HCT116 (cell line): ENCODE measurements around the gene SNX2. TPM values are rescaled to one million over a fixed set of nuclear protein-coding genes. Genes with fewer than 3 reads are reported as not detected.

Source experiments
- ATAC-seq: fragments of 200-7000 bp; cut with Tn5 transposase; 2 replicates; pipeline ENCODE4 v1.9.1; 2020; ENCODE audit warnings: mild to moderate bottlenecking, moderate library complexity
- BruUV-seq: library from RNA; stranded (reverse); fragments of 400-500 nt; replicated peaks from 2 replicates; lab custom pipeline; 2021; lab: Mats Ljungman, UMichigan
- CTCF ChIA-PET: fragments of 300-600 bp; sonication (Branson Sonifier 250); formaldehyde crosslinking; loops from one replicate; lab custom pipeline; 2021; ENCODE audit warnings: antibody characterized with exemption; lab: Charles Lee
- POLR2A ChIA-PET: fragments of 300-600, 350-600 bp; sonication (Branson Sonifier 250); formaldehyde crosslinking; loops from one replicate; lab custom pipeline; 2021; ENCODE audit warnings: antibody characterized with exemption; lab: Charles Lee
- RAD21 ChIA-PET, 2 experiments: fragments of 300-600 bp; sonication (Branson Sonifier 250); formaldehyde crosslinking; loops; one replicate each; lab custom pipeline; 2023; ENCODE audit warnings: low total read pairs in 2 of 2; ENCODE audit not compliant: uncharacterized antibody in 2 of 2, unreplicated experiment in 2 of 2, low non-redundant PET in 1 of 2; lab: Charles Lee
- DNase-seq: peaks from one replicate; pipeline ENCODE4 v3.0.0-alpha.2; 2010; ENCODE audit warnings: low read depth, low spot score
- H2AFZ ChIP-seq: fragments of 200-600 bp; shearing (Covaris generic), sonication (generic); 2 replicates; pipeline ENCODE4 v1.6.1; 2017; ENCODE audit warnings: low read depth, mixed run types, mixed read lengths, antibody characterized with exemption, low read length; ENCODE audit not compliant: poor library complexity, severe bottlenecking
- H3K27ac ChIP-seq: 2 replicates; pipeline ENCODE4 v1.5.1; 2012; ENCODE audit warnings: low read depth, low read length
- H3K27me3 ChIP-seq: fragments of 200-600 bp; sonication (generic); 2 replicates; pipeline ENCODE4 v1.6.1; 2016; ENCODE audit warnings: mixed run types, low read length, mixed read lengths; ENCODE audit not compliant: insufficient read depth
- H3K36me3 ChIP-seq, 2 experiments: fragments of 200-500 bp in 1 of 2; fragments of 200-600 bp in 1 of 2; sonication (Bioruptor generic) in 1 of 2; sonication (generic) in 1 of 2; 2 replicates each; pipeline versions ENCODE4 v1.5.1 to v1.6.1; 2014 to 2016; ENCODE audit warnings: low read length in 2 of 2, inconsistent platforms in 1 of 2, mixed read lengths in 1 of 2, mixed run types in 1 of 2; ENCODE audit not compliant: insufficient read depth in 2 of 2, control insufficient read depth in 1 of 2
- H3K4me1 ChIP-seq, 2 experiments: fragments of 200-600 bp in 1 of 2; sonication (generic) in 1 of 2; 2 replicates each; pipeline versions ENCODE4 v1.5.1 to v1.6.1; 2012 to 2017; ENCODE audit warnings: low read length in 2 of 2, inconsistent platforms in 1 of 2, mild to moderate bottlenecking in 1 of 2, mixed read lengths in 1 of 2, mixed run types in 1 of 2, moderate library complexity in 1 of 2; ENCODE audit not compliant: insufficient read depth in 2 of 2, control insufficient read depth in 1 of 2
- H3K4me2 ChIP-seq: fragments of 200-600 bp; sonication (generic); 2 replicates; pipeline ENCODE4 v1.6.1; 2017; ENCODE audit warnings: mixed run types, low read length, mixed read lengths
- H3K4me3 ChIP-seq, 2 experiments: fragments of 200-600 bp in 1 of 2; sonication (generic) in 1 of 2; replicated peaks in 1 of 2; 2 replicates each; pipeline ENCODE4 v1.5.1; 2011 to 2016; ENCODE audit warnings: low read length in 2 of 2, control low read depth in 1 of 2, low read depth in 1 of 2, mild to moderate bottlenecking in 1 of 2, mixed read lengths in 1 of 2, mixed run types in 1 of 2
- H3K79me2 ChIP-seq: fragments of 200-600 bp; sonication (generic); 2 replicates; pipeline ENCODE4 v1.6.1; 2017; ENCODE audit warnings: mild to moderate bottlenecking, mixed run types, low read length, moderate library complexity, mixed read lengths; ENCODE audit not compliant: insufficient read depth
- H3K9ac ChIP-seq: fragments of 200-600 bp; sonication (generic); 2 replicates; pipeline ENCODE4 v1.6.1; 2016; ENCODE audit warnings: low read length, mixed read lengths
- H3K9me2 ChIP-seq: fragments of 200-600 bp; sonication (generic), shearing (Covaris generic); 2 replicates; pipeline ENCODE4 v1.6.1; 2017; ENCODE audit warnings: mixed run types, mild to moderate bottlenecking, moderate library complexity; ENCODE audit not compliant: insufficient read depth
- H3K9me3 ChIP-seq, 2 experiments: fragments of 200-500 bp in 1 of 2; fragments of 200-600 bp in 1 of 2; sonication (Bioruptor generic) in 1 of 2; sonication (generic) in 1 of 2; 2 replicates each; pipeline ENCODE4 v1.6.1; 2014 to 2017; ENCODE audit warnings: low read length in 2 of 2, mixed read lengths in 2 of 2, inconsistent platforms in 1 of 2, low read depth in 1 of 2, mild to moderate bottlenecking in 1 of 2, mixed run types in 1 of 2, moderate library complexity in 1 of 2; ENCODE audit not compliant: control insufficient read depth in 1 of 2, insufficient read depth in 1 of 2
- H4K20me1 ChIP-seq: fragments of 200-600 bp; sonication (generic), shearing (Covaris generic); 2 replicates; pipeline ENCODE4 v1.6.1; 2017; ENCODE audit warnings: mixed run types, mild to moderate bottlenecking, moderate library complexity; ENCODE audit not compliant: insufficient read depth
- CBX3 ChIP-seq: IDR thresholded peaks from 2 replicates; pipeline ENCODE4 v1.6.1; 2012; ENCODE audit warnings: low read depth
- FOSL1 ChIP-seq: IDR thresholded peaks from 2 replicates; pipeline ENCODE4 v1.6.1; 2012; ENCODE audit warnings: low read depth
- JUND ChIP-seq: IDR thresholded peaks from 2 replicates; pipeline ENCODE4 v1.6.1; 2012
- MAX ChIP-seq: IDR thresholded peaks from 2 replicates; pipeline ENCODE4 v1.6.1; 2012
- REST ChIP-seq: IDR thresholded peaks from 2 replicates; pipeline ENCODE4 v1.6.1; 2012; ENCODE audit warnings: low read depth
- TCF7L2 ChIP-seq: IDR thresholded peaks from 2 replicates; pipeline ENCODE4 v1.7.0; 2011; ENCODE audit warnings: borderline replicate concordance, inconsistent platforms; ENCODE audit not compliant: insufficient read depth, insufficient read length; ENCODE audit errors: extremely low read depth
- intact Hi-C: fragments of 100-400 bp; cut with micrococcal nuclease; formaldehyde crosslinking; loops from 2 replicates; pipeline ENCODE4 v1.10.0; 2022
- total RNA-seq: library from RNA; stranded (reverse); gene quantifications from one replicate; pipeline ENCODE4 v1.2.1, GENCODE V29; 2021; ENCODE audit not compliant: unreplicated experiment

Gene SNX2
- total RNA-seq, 1 experiment from 2014 or later: 57.7 TPM

- no peaks in the 10 kb centered on the region for H4K20me1 ChIP-seq
- H3K4me2 ChIP-seq: peak overlapping the region; percentile 78
- H3K9ac ChIP-seq: peak overlapping the region; percentile 72
- CTCF ChIA-PET: no interaction called here
- peak; percentile 0; the same call in 1 of the 2 replicates for ATAC-seq
- intact Hi-C loops: no loop called here
- peaks cover 7 to 39% of the 10 kb centered on the region in 2 experiments for H3K4me1 ChIP-seq
- no peaks in the 10 kb centered on the region for H3K27me3 ChIP-seq
- H3K4me3 ChIP-seq: peak overlapping the region; percentile 76 to 80
- BruUV-seq: no TSS peak
- no peaks in the 10 kb centered on the region for H3K36me3 ChIP-seq
- no peaks in the 10 kb centered on the region for H3K9me3 ChIP-seq
- no peak for TF ChIP-seq REST
- TF ChIP-seq JUND: no peak
- TF ChIP-seq TCF7L2: no peak
- TF ChIP-seq MAX: no peak
- TF ChIP-seq CBX3: no peak
- no peak for TF ChIP-seq FOSL1
- TF ChIP-seq, all 23 proteins: peak for 0
- Histone ChIP-seq H2AFZ (peak overlapping the region; percentile 90), H3K79me2 (peaks cover 5% of the 10 kb centered on the region), H3K9me2 (no peaks in the 10 kb centered on the region), H3K27ac (peak overlapping the region; percentile 70; the same call in 1 of the 2 replicates)
- POLR2A ChIA-PET: no interaction called here
- RAD21 ChIA-PET: no interaction called here
- no peak for DNase-seq
These were observed 70.0 kb downstream of the SNX2 start for GRCh38 chr5:122844910-122845228.
